NT2/D1 (cell line): ENCODE measurements around the gene CMTM5.

ENCODE experiments used
- SUZ12 ChIP-seq: IDR thresholded peaks from 2 replicates; pipeline ENCODE4 v1.6.1; 2011; ENCODE audit not compliant: insufficient read length, insufficient read depth; ENCODE audit errors: extremely low read depth
- YY1 ChIP-seq: IDR thresholded peaks from 2 replicates; pipeline ENCODE4 v1.6.1; 2011; ENCODE audit not compliant: insufficient read length, insufficient read depth
- ZNF274 ChIP-seq: IDR thresholded peaks from 2 replicates; pipeline ENCODE4 v1.6.1; 2011; ENCODE audit warnings: mild to moderate bottlenecking, low read depth, low read length

DNA sequence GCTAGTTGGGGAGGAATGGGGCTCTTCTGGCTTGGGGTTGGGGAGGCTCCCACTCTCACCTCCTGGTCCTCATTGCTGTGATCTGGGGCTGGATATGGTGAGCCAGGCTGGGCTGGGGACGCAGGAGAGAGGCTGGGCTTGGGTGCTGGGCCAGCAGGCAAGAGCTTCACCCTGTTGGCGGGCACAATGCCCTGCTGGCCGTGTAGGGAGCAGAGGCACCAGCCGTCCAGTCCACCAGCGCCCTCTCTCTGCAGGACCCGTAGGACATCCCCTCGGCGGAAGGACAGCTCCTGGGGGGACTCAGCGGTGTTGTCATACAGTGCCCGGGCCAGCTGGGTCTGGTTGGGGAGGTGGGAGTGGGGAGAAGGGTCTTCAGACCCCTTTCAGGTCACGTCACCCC is 16.4 kb upstream of the CMTM5 start:
- TF ChIP-seq ZNF274: no peak
- no peak for TF ChIP-seq YY1
- no peak for TF ChIP-seq SUZ12
